ENCODE measurements around the gene MTFR1L.

GRCh38 chr1:25826571-25826970 is 6.8 kb downstream of the MTFR1L start:
- TF ChIP-seq SMC3 (conservative IDR thresholded peaks at IDR 0.05; ENCODE audit: poor library complexity) (no peak), POLR2AphosphoS5 (IDR thresholded peaks at IDR 0.05) (no peak), EZH2 (IDR thresholded peaks at IDR 0.05; ENCODE audit: borderline replicate concordance, insufficient read depth, low read length, poor library complexity, severe bottlenecking) (no peak), EP300 (conservative IDR thresholded peaks at IDR 0.05; ENCODE audit: poor library complexity, severe bottlenecking) (no peak), TAF1 (IDR thresholded peaks at IDR 0.05; ENCODE audit: low read depth) (no peak)
- TF ChIP-seq, protein P1, sequence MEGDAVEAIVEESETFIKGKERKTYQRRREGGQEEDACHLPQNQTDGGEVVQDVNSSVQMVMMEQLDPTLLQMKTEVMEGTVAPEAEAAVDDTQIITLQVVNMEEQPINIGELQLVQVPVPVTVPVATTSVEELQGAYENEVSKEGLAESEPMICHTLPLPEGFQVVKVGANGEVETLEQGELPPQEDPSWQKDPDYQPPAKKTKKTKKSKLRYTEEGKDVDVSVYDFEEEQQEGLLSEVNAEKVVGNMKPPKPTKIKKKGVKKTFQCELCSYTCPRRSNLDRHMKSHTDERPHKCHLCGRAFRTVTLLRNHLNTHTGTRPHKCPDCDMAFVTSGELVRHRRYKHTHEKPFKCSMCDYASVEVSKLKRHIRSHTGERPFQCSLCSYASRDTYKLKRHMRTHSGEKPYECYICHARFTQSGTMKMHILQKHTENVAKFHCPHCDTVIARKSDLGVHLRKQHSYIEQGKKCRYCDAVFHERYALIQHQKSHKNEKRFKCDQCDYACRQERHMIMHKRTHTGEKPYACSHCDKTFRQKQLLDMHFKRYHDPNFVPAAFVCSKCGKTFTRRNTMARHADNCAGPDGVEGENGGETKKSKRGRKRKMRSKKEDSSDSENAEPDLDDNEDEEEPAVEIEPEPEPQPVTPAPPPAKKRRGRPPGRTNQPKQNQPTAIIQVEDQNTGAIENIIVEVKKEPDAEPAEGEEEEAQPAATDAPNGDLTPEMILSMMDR (IDR thresholded peaks at IDR 0.05; ENCODE audit: poor library complexity, severe bottlenecking): no peak

All from neural cell (in vitro differentiated cells).